CD14-positive monocyte (primary cell): ENCODE results near the gene RNF213. TPM values are rescaled to one million over a fixed set of nuclear protein-coding genes. Genes with fewer than 3 reads are reported as not detected.

Experiments used
- DNase-seq, 3 donors: peaks; one replicate each; pipeline ENCODE4 v3.0.0-alpha.2; 2011 to 2022
- H2AFZ ChIP-seq: 2 replicates; pipeline ENCODE4 v1.6.0; 2012; ENCODE audit warnings: mild to moderate bottlenecking, low read depth, low read length, inconsistent platforms; ENCODE audit not compliant: insufficient read depth, poor library complexity, severe bottlenecking
- H3K27ac ChIP-seq, 2 donors: 1 replicate in 1 of 2; 2 replicates in 1 of 2; pipeline ENCODE4 v1.5.1; 2012 to 2013; ENCODE audit warnings: low read length in 2 of 2, control low read depth in 1 of 2, inconsistent platforms in 1 of 2, low read depth in 1 of 2, mild to moderate bottlenecking in 1 of 2
- H3K27me3 ChIP-seq, 2 donors: one replicate each; pipeline versions ENCODE4 v1.6.0 to v1.6.1; 2011 to 2013; ENCODE audit warnings: low read length in 2 of 2; ENCODE audit not compliant: control insufficient read depth in 2 of 2, insufficient read depth in 2 of 2
- H3K36me3 ChIP-seq, 2 donors: replicated peaks in 1 of 2; 1 replicate in 1 of 2; 2 replicates in 1 of 2; pipeline versions ENCODE4 v1.5.1 to v1.6.1; 2012 to 2013; ENCODE audit warnings: low read length in 2 of 2, control low read depth in 1 of 2, inconsistent platforms in 1 of 2, mild to moderate bottlenecking in 1 of 2; ENCODE audit not compliant: insufficient read depth in 2 of 2, control insufficient read depth in 1 of 2
- H3K4me1 ChIP-seq, 2 donors: 1 replicate in 1 of 2; 2 replicates in 1 of 2; pipeline versions ENCODE4 v1.5.1 to v1.6.1; 2012 to 2013; ENCODE audit warnings: low read length in 2 of 2, control low read depth in 1 of 2, inconsistent platforms in 1 of 2, mild to moderate bottlenecking in 1 of 2, moderate library complexity in 1 of 2; ENCODE audit not compliant: insufficient read depth in 2 of 2, control insufficient read depth in 1 of 2
- H3K4me2 ChIP-seq: replicated peaks from 2 replicates; pipeline ENCODE3; 2012; ENCODE audit warnings: low read length, moderate library complexity, mild to moderate bottlenecking; ENCODE audit not compliant: poor library complexity, severe bottlenecking; ENCODE audit errors: extremely low read depth
- H3K4me3 ChIP-seq, 3 experiments: fragments of 200-600 bp in 1 of 3; sonication (generic) in 1 of 3; replicated peaks in 1 of 3; 1 replicate in 2 of 3; 2 replicates in 1 of 3; pipeline ENCODE4 v1.5.1; 2011 to 2013; ENCODE audit warnings: low read length in 3 of 3, mild to moderate bottlenecking in 3 of 3, control low read depth in 2 of 3, low read depth in 2 of 3, inconsistent platforms in 1 of 3, moderate library complexity in 1 of 3
- H3K79me2 ChIP-seq: 2 replicates; pipeline ENCODE4 v1.6.0; 2012; ENCODE audit warnings: mild to moderate bottlenecking, control low read depth, inconsistent platforms, low read length, moderate library complexity; ENCODE audit not compliant: insufficient read depth
- H3K9ac ChIP-seq: 2 replicates; pipeline ENCODE4 v1.6.0; 2017; ENCODE audit warnings: low read length, mild to moderate bottlenecking; ENCODE audit not compliant: insufficient read depth, poor library complexity, severe bottlenecking
- H3K9me3 ChIP-seq, 2 donors: replicated peaks in 1 of 2; 1 replicate in 1 of 2; 2 replicates in 1 of 2; pipeline versions ENCODE4 v1.5.1 to v1.6.1; 2012 to 2013; ENCODE audit warnings: low read length in 2 of 2, control low read depth in 1 of 2; ENCODE audit not compliant: control insufficient read depth in 1 of 2, insufficient read depth in 1 of 2
- H4K20me1 ChIP-seq: 2 replicates; pipeline ENCODE4 v1.6.0; 2012; ENCODE audit warnings: mild to moderate bottlenecking, low read length, control low read depth, moderate library complexity; ENCODE audit not compliant: insufficient read depth
- H3K27ac Mint-ChIP-seq, 7 donors: one replicate each; pipeline ENCODE4 v1.8.0; 2020; ENCODE audit warnings: mild to moderate bottlenecking in 7 of 7, mixed read lengths in 7 of 7, moderate library complexity in 6 of 7, inconsistent platforms in 2 of 7
- H3K27me3 Mint-ChIP-seq, 3 donors: one replicate each; pipeline ENCODE4 v1.8.0; 2021 to 2022; ENCODE audit warnings: low read depth in 3 of 3, mild to moderate bottlenecking in 3 of 3, mixed read lengths in 3 of 3, moderate library complexity in 3 of 3, inconsistent platforms in 1 of 3
- H3K36me3 Mint-ChIP-seq, 2 donors: one replicate each; pipeline ENCODE4 v1.8.0; 2020; ENCODE audit warnings: mixed read lengths in 2 of 2, inconsistent platforms in 1 of 2, mild to moderate bottlenecking in 1 of 2
- H3K4me1 Mint-ChIP-seq: one replicate; pipeline ENCODE4 v1.8.0; 2020; ENCODE audit warnings: mild to moderate bottlenecking, mixed read lengths
- H3K4me3 Mint-ChIP-seq, 2 donors: one replicate each; pipeline ENCODE4 v1.8.0; 2020; ENCODE audit warnings: mild to moderate bottlenecking in 2 of 2, mixed read lengths in 2 of 2, moderate library complexity in 1 of 2
- H3K9me3 Mint-ChIP-seq, 7 donors: one replicate each; pipeline ENCODE4 v1.8.0; 2020 to 2022; ENCODE audit warnings: mixed read lengths in 7 of 7, mild to moderate bottlenecking in 6 of 7, moderate library complexity in 6 of 7, inconsistent platforms in 2 of 7
- CTCF ChIP-seq: fragments of 200-600 bp; IDR thresholded peaks from one replicate; pipeline ENCODE4 v1.8.0; 2022; ENCODE audit warnings: antibody characterized with exemption, mild to moderate bottlenecking
- WGBS: methylation state at CpG from one replicate; pipeline ENCODE4 v1.1.5; 2013; ENCODE audit warnings: missing lambda C conversion rate; ENCODE audit not compliant: insufficient coverage; 5-methylcytosine and 5-hydroxymethylcytosine counted together
- intact Hi-C, 2 donors: fragments of 100-400 bp; cut with micrococcal nuclease; formaldehyde crosslinking; loops; one replicate each; pipeline versions ENCODE4 v1.15.0 to v1.15.1; 2023
- polyA plus RNA-seq, 3 donors: library from polyadenylated mRNA; depleted of rRNA in 1 of 3; unstranded in 2 of 3; stranded (reverse) in 1 of 3; fragments of 300-500 nt in 2 of 3; fragments of >200 nt in 1 of 3; fragmentation: Illumina TruSeq in 2 of 3; gene quantifications; 1 replicate in 2 of 3; 2 replicates in 1 of 3; pipeline ENCODE4 v1.2.3, GENCODE V29; 2012 to 2021

The RNF213 gene
- polyA plus RNA-seq, 3 donors, result 10.3 to 196 (median 18.1) TPM

GRCh38 chr17:80425835-80426426 lies 165.3 kb downstream of the RNF213 start:
- Histone ChIP-seq H3K4me3 (no peak overlapping the region), H4K20me1 (peaks cover 3% of the 10 kb centered on the region), H3K27ac (no peak overlapping the region), H3K9ac (no peak overlapping the region), H3K36me3 (no peaks in the 10 kb centered on the region), H3K4me2 (no peak overlapping the region), H3K79me2 (no peaks in the 10 kb centered on the region), H2AFZ (no peak overlapping the region), H3K9me3 (no peaks in the 10 kb centered on the region), H3K4me1 (no peaks in the 10 kb centered on the region), H3K27me3 (no peaks in the 10 kb centered on the region)
- intact Hi-C loops, result loop anchor here (2.0 to 10.0 kb wide), 4 partner anchors 151 to 679 kb away; no protein-coding TSS in a partner anchor
- Mint-ChIP-seq H3K4me3 (no peak overlapping the region), H3K36me3 (no peaks in the 10 kb centered on the region), H3K27me3 (peaks cover 5 to 8% (median 6%) of the 10 kb centered on the region in 3 donors), H3K27ac (peak overlapping the region in 5 of 7 donors; percentile 21 to 78 (median 71)), H3K4me1 (peaks cover 2% of the 10 kb centered on the region), H3K9me3 (no peaks in the 10 kb centered on the region)
- no peak for DNase-seq
- WGBS, result 90% methylated on average over 9 of the region's 9 CpGs
- TF ChIP-seq CTCF, result no peak

- TF ChIP-seq CTCF, result peak; percentile 93
- H3K79me2 ChIP-seq, result no peaks in the 10 kb centered on the region
- no peaks in the 10 kb centered on the region for H3K9me3 ChIP-seq
- H4K20me1 ChIP-seq, result no peaks in the 10 kb centered on the region
- H3K36me3 Mint-ChIP-seq, result no peaks in the 10 kb centered on the region
- H3K36me3 ChIP-seq, result no peaks in the 10 kb centered on the region
- no peak overlapping the region for H3K9ac ChIP-seq
- H3K27me3 Mint-ChIP-seq, result peaks cover 5 to 10% (median 8%) of the 10 kb centered on the region in 3 donors
- peak overlapping the region in 2 of 7 donors; percentile 46 to 71 for H3K27ac Mint-ChIP-seq
- intact Hi-C loops, result loop anchor here (1.0 to 10.0 kb wide), 5 partner anchors 149 to 678 kb away; no protein-coding TSS in a partner anchor
- H3K9me3 Mint-ChIP-seq, result no peaks in the 10 kb centered on the region
- no peak overlapping the region for H3K4me3 Mint-ChIP-seq
- no peak overlapping the region for H3K4me2 ChIP-seq
- DNase-seq, result peak; percentile 63 to 79 (median 69)
- 38% methylated on average over 19 of the region's 24 CpGs for WGBS
- H3K4me3 ChIP-seq, result no peak overlapping the region
- H3K27me3 ChIP-seq, result no peaks in the 10 kb centered on the region
- H3K4me1 Mint-ChIP-seq, result peaks cover 2% of the 10 kb centered on the region
- H2AFZ ChIP-seq, result no peak overlapping the region
- no peak overlapping the region for H3K27ac ChIP-seq
- H3K4me1 ChIP-seq, result no peaks in the 10 kb centered on the region
Measured at GRCh38 chr17:80426671-80427326, 166.1 kb downstream of the RNF213 start.
